ENCODE measurements around the gene DAND5.

DNA sequence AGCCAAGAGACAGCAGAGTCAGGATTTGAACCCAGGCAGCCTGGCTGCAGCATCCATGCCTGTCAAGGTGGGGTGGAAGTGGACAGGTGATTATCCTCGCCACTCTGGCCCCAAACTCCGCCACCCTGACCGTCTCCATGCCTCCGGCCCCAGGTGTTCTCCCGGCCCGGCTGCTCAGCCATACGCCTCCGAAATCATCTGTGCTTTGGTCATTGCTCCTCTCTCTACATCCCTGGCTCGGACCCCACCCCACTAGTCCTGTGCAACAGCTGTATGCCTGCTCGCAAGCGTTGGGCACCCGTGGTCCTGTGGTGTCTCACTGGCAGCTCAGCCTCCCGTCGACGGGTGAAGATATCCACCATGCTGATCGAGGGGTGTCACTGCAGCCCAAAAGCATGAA, 3.9 kb downstream of the DAND5 start:
- TF ChIP-seq, protein P1, sequence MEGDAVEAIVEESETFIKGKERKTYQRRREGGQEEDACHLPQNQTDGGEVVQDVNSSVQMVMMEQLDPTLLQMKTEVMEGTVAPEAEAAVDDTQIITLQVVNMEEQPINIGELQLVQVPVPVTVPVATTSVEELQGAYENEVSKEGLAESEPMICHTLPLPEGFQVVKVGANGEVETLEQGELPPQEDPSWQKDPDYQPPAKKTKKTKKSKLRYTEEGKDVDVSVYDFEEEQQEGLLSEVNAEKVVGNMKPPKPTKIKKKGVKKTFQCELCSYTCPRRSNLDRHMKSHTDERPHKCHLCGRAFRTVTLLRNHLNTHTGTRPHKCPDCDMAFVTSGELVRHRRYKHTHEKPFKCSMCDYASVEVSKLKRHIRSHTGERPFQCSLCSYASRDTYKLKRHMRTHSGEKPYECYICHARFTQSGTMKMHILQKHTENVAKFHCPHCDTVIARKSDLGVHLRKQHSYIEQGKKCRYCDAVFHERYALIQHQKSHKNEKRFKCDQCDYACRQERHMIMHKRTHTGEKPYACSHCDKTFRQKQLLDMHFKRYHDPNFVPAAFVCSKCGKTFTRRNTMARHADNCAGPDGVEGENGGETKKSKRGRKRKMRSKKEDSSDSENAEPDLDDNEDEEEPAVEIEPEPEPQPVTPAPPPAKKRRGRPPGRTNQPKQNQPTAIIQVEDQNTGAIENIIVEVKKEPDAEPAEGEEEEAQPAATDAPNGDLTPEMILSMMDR (IDR thresholded peaks at IDR 0.05), result no peak
- TF ChIP-seq ZFX (IDR thresholded peaks at IDR 0.05; ENCODE audit: borderline replicate concordance), result no peak
